Activated B cell treated with CpG ODN at 0.5 μM for 24 hours (primary cell): ENCODE data around the gene ABHD15. TPM values are rescaled to one million over a fixed set of nuclear protein-coding genes. Genes with fewer than 3 reads are reported as not detected.

ENCODE experiments used
- ATAC-seq: fragments of 200-7000 bp; cut with Tn5 transposase; one replicate; pipeline ENCODE4 v1.10.0; 2021; ENCODE audit warnings: low read depth, mild to moderate bottlenecking, moderate library complexity
- CTCF ChIA-PET: fragments of 350-600 bp; sonication (Branson Sonifier 250); formaldehyde crosslinking; loops from one replicate; lab custom pipeline; 2021; ENCODE audit warnings: antibody characterized with exemption; lab: Charles Lee
- POLR2A ChIA-PET: fragments of 350-600 bp; sonication (Branson Sonifier 250); formaldehyde crosslinking; loops from one replicate; lab custom pipeline; 2021; ENCODE audit warnings: antibody characterized with exemption; lab: Charles Lee
- DNase-seq: peaks from one replicate; pipeline ENCODE4 v3.0.0; 2022
- H3K27ac Mint-ChIP-seq: one replicate; pipeline ENCODE4 v1.8.0; 2020; ENCODE audit warnings: mixed read lengths
- H3K27me3 Mint-ChIP-seq: one replicate; pipeline ENCODE4 v1.8.0; 2021; ENCODE audit warnings: mixed read lengths
- H3K36me3 Mint-ChIP-seq: one replicate; pipeline ENCODE4 v1.8.0; 2021; ENCODE audit warnings: low read depth, mixed read lengths
- H3K4me1 Mint-ChIP-seq: one replicate; pipeline ENCODE4 v1.8.0; 2021; ENCODE audit warnings: mixed read lengths
- H3K4me3 Mint-ChIP-seq: one replicate; pipeline ENCODE4 v1.8.0; 2020; ENCODE audit warnings: mild to moderate bottlenecking, mixed read lengths
- H3K9me3 Mint-ChIP-seq: one replicate; pipeline ENCODE4 v1.8.0; 2020; ENCODE audit warnings: mixed read lengths
- CTCF ChIP-seq: fragments of 200-600 bp; IDR thresholded peaks from one replicate; pipeline ENCODE4 v1.8.0; 2022; ENCODE audit warnings: antibody characterized with exemption, mild to moderate bottlenecking
- intact Hi-C: fragments of 100-400 bp; cut with micrococcal nuclease; formaldehyde crosslinking; loops from one replicate; pipeline ENCODE4 v1.15.1; 2024
- total RNA-seq: library from RNA; stranded (reverse); gene quantifications from 2 replicates; pipeline ENCODE4 v1.2.3, GENCODE V29; 2022

Gene ABHD15
- total RNA-seq, 1 donor from 2014 or later: 11.0 TPM

DNA sequence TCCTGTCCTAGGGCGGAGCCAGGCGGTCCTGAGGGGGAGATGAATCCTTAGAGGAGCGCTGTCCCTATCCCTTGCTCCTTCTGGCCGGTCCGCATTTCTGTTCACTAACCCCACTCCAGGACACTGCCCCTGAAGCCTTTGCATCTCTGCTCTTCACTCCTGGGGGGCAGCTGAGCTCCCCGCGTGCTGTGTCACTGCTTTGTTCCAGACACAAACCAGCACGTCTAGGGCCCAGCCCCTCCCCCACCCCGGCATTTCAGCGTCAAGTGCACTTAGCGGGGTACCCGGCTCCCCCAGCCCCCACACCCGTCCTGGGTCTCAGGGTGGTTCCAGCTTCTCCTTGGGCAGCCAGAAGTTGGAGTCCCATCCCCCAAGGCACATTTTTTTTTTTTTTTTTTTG is 47.0 kb upstream of the ABHD15 start:
- Mint-ChIP-seq H3K27ac (no peak overlapping the region), H3K4me3 (peak overlapping the region; percentile 29), H3K4me1 (peaks cover 38% of the 10 kb centered on the region), H3K36me3 (no peaks in the 10 kb centered on the region), H3K27me3 (peaks cover 3% of the 10 kb centered on the region), H3K9me3 (no peaks in the 10 kb centered on the region)
- ChIA-PET POLR2A (interaction anchor here (0.6 to 1.5 kb wide), 10 partner anchors 9 to 316 kb away, joined by 3 to 10 read pairs (median 4); partner anchors contain the start of genes ABHD15, CORO6 and SSH2), CTCF (interaction anchor here (0.8 to 2.1 kb wide), 10 partner anchors 22 to 244 kb away, joined by 3 to 10 read pairs (median 4); partner anchors contain the start of gene ANKRD13B)
- intact Hi-C loops: loop anchor here (1.0 to 10.0 kb wide), 3 partner anchors 34 to 469 kb away; partner anchors contain the start of gene TP53I13
- ATAC-seq (no peak), DNase-seq (no peak)
- no peak for TF ChIP-seq CTCF

- intact Hi-C loops: loop anchor here (1.0 to 10.0 kb wide), 2 partner anchors 33 to 469 kb away; no protein-coding TSS in a partner anchor
- ChIA-PET POLR2A (interaction anchor here (0.6 to 1.5 kb wide), 10 partner anchors 9 to 316 kb away, joined by 3 to 10 read pairs (median 4); partner anchors contain the start of genes ABHD15, CORO6 and SSH2), CTCF (interaction anchor here (0.8 to 2.1 kb wide), 11 partner anchors 13 to 244 kb away, joined by 3 to 10 read pairs (median 4); partner anchors contain the start of gene ANKRD13B)
- H3K27me3 Mint-ChIP-seq: peaks cover 3% of the 10 kb centered on the region
- ATAC-seq (peak; percentile 31), DNase-seq (peak; percentile 91)
- no peaks in the 10 kb centered on the region for H3K36me3 Mint-ChIP-seq
- no peak overlapping the region for H3K27ac Mint-ChIP-seq
- no peaks in the 10 kb centered on the region for H3K9me3 Mint-ChIP-seq
- H3K4me1 Mint-ChIP-seq: peaks cover 38% of the 10 kb centered on the region
- H3K4me3 Mint-ChIP-seq: peak overlapping the region; percentile 29
- peak; percentile 35 for TF ChIP-seq CTCF
Observed at GRCh38 chr17:29613352-29613837, 46.6 kb upstream of the ABHD15 start.

- no peak for TF ChIP-seq CTCF
- Mint-ChIP-seq H3K36me3 (no peaks in the 10 kb centered on the region), H3K4me3 (peak overlapping the region; percentile 69), H3K4me1 (peaks cover 38% of the 10 kb centered on the region), H3K9me3 (no peaks in the 10 kb centered on the region), H3K27ac (no peak overlapping the region), H3K27me3 (peaks cover 3% of the 10 kb centered on the region)
- POLR2A ChIA-PET: interaction anchor here (0.9 to 1.5 kb wide), 5 partner anchors 10 to 46 kb away, joined by 3 to 10 read pairs (median 3); partner anchors contain the start of genes ABHD15 and CORO6
- intact Hi-C loops: loop anchor here (1.0 to 10.0 kb wide), 2 partner anchors 32 to 468 kb away; no protein-coding TSS in a partner anchor
- DNase-seq (no peak), ATAC-seq (no peak)
- CTCF ChIA-PET: interaction anchor here (0.8 to 2.1 kb wide), 10 partner anchors 14 to 243 kb away, joined by 3 to 10 read pairs (median 4); partner anchors contain the start of gene ANKRD13B
Observed at GRCh38 chr17:29612404-29613280, 45.8 kb upstream of the ABHD15 start.

GRCh38 chr17:29612094-29612403 is 45.2 kb upstream of the ABHD15 start:
- intact Hi-C loops: loop anchor here (10.0 kb wide), 1 partner anchor 467 kb away; no protein-coding TSS in a partner anchor
- no peak for ATAC-seq
- ChIA-PET POLR2A (no interaction called here), CTCF (no interaction called here)
- no peaks in the 10 kb centered on the region for H3K9me3 Mint-ChIP-seq
- no peak for TF ChIP-seq CTCF
- no peak for DNase-seq
- H3K36me3 Mint-ChIP-seq: no peaks in the 10 kb centered on the region
- no peak overlapping the region for H3K27ac Mint-ChIP-seq
- peaks cover 32% of the 10 kb centered on the region for H3K4me1 Mint-ChIP-seq
- peaks cover 2% of the 10 kb centered on the region for H3K27me3 Mint-ChIP-seq
- H3K4me3 Mint-ChIP-seq: no peak overlapping the region
